ENCODE data around the gene SPTBN4. TPM values are rescaled to one million over a fixed set of nuclear protein-coding genes. Genes with fewer than 3 reads are reported as not detected.

SPTBN4 gene
- total and polyA plus RNA-seq, 2 donors (not counting 1 experiment from before 2014, with no cell fraction given) = 0.03 to 0.67 TPM

DNA sequence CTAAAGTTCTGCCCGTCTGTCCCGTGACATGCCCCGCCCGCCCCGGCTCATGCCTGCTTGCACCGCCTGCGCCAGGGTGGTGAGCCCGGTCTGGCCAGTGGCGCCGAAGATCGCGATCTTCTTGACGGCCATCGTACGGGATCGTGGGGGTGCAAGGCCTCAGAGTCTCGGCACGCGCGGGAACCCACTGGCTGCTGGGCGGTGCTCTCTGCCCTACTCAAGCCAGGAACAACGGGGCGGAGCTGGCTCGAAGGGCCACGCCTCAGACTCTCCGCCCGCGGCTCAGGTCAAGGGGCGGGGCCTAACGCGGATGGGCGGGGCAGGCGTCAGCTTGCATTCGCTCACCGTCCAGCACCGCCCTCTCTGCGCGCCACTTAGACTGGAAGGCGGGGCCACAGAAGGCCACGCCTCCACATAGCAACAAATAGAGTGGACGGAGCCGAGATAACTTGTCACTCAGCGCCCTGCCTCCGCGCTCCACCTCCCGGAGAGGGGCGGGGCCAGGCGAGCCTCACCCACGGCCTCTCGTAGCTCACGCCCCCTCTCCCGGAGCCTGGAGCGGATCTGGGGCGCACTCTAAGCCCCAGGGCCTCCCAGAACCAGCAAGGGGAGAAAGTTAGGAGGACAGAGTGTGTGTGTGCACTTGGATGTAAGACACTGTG, 1.1 kb upstream of the SPTBN4 start, which contains the start of gene BLVRB:
TSS of gene BLVRB (minus strand) at position 189 of the 662 bp plus-strand sequence. CDS start at position 132, 57 bp downstream.
- under 1% methylated on average over 54 of the region's 54 CpGs for WGBS (ENCODE audit: insufficient coverage)

More for the DNA sequence above, 1.1 kb upstream of the SPTBN4 start, which contains the start of gene BLVRB:
- ATAC-seq (ENCODE audit: low read depth) (peak; percentile 89), DNase-seq (peak; percentile 100)
- Mint-ChIP-seq H3K27me3 (peaks cover 12% of the 10 kb centered on the region), H3K9me3 (ENCODE audit: insufficient read depth) (no peaks in the 10 kb centered on the region), H3K4me1 (peaks cover 44% of the 10 kb centered on the region), H3K27ac (peak within 1 kb of the TSS; percentile 66), H3K4me3 (peak within 1 kb of the TSS; percentile 87)
- Histone ChIP-seq H3K27ac (ENCODE audit: low read length in 2 of 2) (peak within 1 kb of the TSS; percentile 38 to 60), H3K36me3 (replicated peaks in 1 of 2; ENCODE audit: control extremely low read depth in 1 of 2, control insufficient read depth in 1 of 2, extremely low read depth in 1 of 2, insufficient read depth in 2 of 2, low read length in 1 of 2) (no peaks in the 10 kb centered on the region), H4K20me1 (ENCODE audit: control insufficient read depth, insufficient read depth, low read length, poor library complexity, severe bottlenecking) (no peaks in the 10 kb centered on the region), H3K4me2 (replicated peaks; ENCODE audit: low read depth, low read length, poor library complexity, severe bottlenecking) (peak within 1 kb of the TSS; percentile 80), H3K27me3 (replicated peaks in 1 of 4; ENCODE audit: control extremely low read depth in 1 of 4, control insufficient read depth in 3 of 4, insufficient read depth in 4 of 4, low read length in 3 of 4) (peaks cover 0 to 23% (median 3%) of the 10 kb centered on the region in 4 experiments), H3K4me1 (ENCODE audit: control insufficient read depth in 2 of 2, insufficient read depth in 2 of 2, low read length in 2 of 2) (peaks cover 30 to 44% of the 10 kb centered on the region in 2 donors), H3K9ac (ENCODE audit: low read length) (peak within 1 kb of the TSS; percentile 66), H3K79me2 (ENCODE audit: control insufficient read depth, insufficient read depth, low read length) (no peaks in the 10 kb centered on the region), H2AFZ (ENCODE audit: insufficient read depth, low read depth, low read length, poor library complexity, severe bottlenecking) (peak within 1 kb of the TSS; percentile 77), H3K4me3 (ENCODE audit: control extremely low read depth in 1 of 5, extremely low read depth in 1 of 5, insufficient read depth in 1 of 5, low read depth in 2 of 5, low read length in 4 of 5) (peak within 1 kb of the TSS; percentile 1 to 70 (median 62)), H3K9me3 (ENCODE audit: control extremely low read depth in 1 of 3, control insufficient read depth in 2 of 3, insufficient read depth in 1 of 3, low read length in 2 of 3) (peaks cover 0 to 14% (median 0%) of the 10 kb centered on the region in 3 donors)
- POLR2A ChIA-PET = interaction anchor here (0.5 to 2.2 kb wide), 6 partner anchors 22 to 179 kb away, joined by 3 to 12 read pairs (median 4); partner anchors contain the start of genes SERTAD1 and SERTAD3
- TF ChIP-seq CTCF (IDR thresholded peaks at IDR 0.05) (no peak), EZH2 (IDR thresholded peaks at IDR 0.05; ENCODE audit: borderline replicate concordance, insufficient read depth, low read depth, low read length, poor library complexity, severe bottlenecking) (no peak)
- CTCF ChIA-PET = interaction anchor here (0.6 to 6.7 kb wide), 9 partner anchors 16 to 326 kb away, joined by 3 to 86 read pairs (median 4); partner anchors contain the start of gene SERTAD1
- intact Hi-C loops (cut with micrococcal nuclease) = loop anchor here (1.0 to 5.0 kb wide), 10 partner anchors 21 to 797 kb away; partner anchors contain the start of genes AKT2, C19orf47, HNRNPUL1 and PLD3

Measured in B cell (primary cell).